GM12891 (cell line): ENCODE data around the gene ANO2.

Source experiments
- POLR2A ChIP-seq: IDR thresholded peaks from 2 replicates; pipeline ENCODE4 v1.6.1; 2011; ENCODE audit warnings: low read depth, low read length, control low read depth
- POLR2AphosphoS5 ChIP-seq: IDR thresholded peaks from 2 replicates; pipeline ENCODE4 v1.6.1; 2011; ENCODE audit warnings: low read depth, low read length, control low read depth
- POU2F2 ChIP-seq: IDR thresholded peaks from 2 replicates; pipeline ENCODE4 v1.6.1; 2011; ENCODE audit warnings: low read depth, mild to moderate bottlenecking, control low read depth, low read length, moderate library complexity
- SPI1 ChIP-seq: IDR thresholded peaks from 2 replicates; pipeline ENCODE4 v1.6.1; 2011; ENCODE audit warnings: low read depth, low read length, control low read depth
- TAF1 ChIP-seq: IDR thresholded peaks from 2 replicates; pipeline ENCODE4 v1.6.1; 2011; ENCODE audit warnings: low read depth, low read length, control low read depth

DNA sequence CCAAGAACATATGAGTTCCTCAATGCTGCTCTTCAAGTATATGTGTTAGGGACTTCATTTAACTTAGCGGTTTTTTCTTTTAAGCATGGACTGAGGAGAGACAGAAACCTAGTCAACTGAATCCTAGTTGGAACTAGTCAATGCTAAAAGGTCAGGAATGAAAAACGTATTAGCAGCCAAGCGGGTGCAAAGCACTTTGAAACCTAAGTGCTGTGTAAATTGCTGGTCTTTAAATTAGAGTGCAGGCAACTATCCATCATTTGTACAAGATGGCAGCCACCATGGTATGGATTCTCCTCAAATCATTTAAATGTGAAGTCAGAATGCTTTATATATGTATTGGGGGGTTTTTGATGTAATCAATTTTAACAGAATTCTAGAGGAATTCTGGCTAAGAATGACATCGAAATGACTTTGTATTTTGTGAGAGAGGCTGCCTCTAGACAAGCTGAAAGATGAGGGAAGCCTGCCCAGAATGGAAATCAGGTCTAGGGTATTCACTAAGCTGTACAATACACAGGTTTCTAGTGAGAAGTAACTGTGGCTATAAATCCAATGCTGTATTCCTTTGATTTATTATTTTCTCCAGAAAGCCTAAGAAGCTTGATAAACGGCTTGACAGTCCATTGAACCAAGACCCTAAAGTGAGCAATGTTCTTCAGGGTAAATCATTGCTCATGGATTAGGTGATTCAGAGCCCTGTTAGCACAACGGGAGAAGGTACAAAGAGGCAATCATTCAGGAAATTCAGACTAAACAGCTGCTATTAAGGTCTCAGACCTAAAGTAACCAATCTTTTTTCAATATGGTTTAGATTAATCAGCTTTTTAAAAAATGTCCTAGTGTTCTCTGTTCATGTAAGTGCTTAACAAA is 198.8 kb downstream of the ANO2 start:
- TF ChIP-seq POLR2A (no peak), TAF1 (no peak), POLR2AphosphoS5 (no peak), SPI1 (no peak), POU2F2 (no peak)
